HFFc6 (cell line): ENCODE measurements around the gene DPP4. TPM values are rescaled to one million over a fixed set of nuclear protein-coding genes. Genes with fewer than 3 reads are reported as not detected.

ENCODE experiments used
- DNase-seq: peaks from one replicate; pipeline ENCODE4 v3.0.0-alpha.2; 2018
- H3K27ac Mint-ChIP-seq: 2 replicates; pipeline ENCODE4 v1.8.0; 2020; ENCODE audit warnings: mild to moderate bottlenecking, mixed read lengths
- H3K27me3 Mint-ChIP-seq: 2 replicates; pipeline ENCODE4 v1.8.0; 2021; ENCODE audit warnings: mild to moderate bottlenecking, moderate library complexity, mixed read lengths; ENCODE audit not compliant: insufficient read depth
- H3K36me3 Mint-ChIP-seq: 2 replicates; pipeline ENCODE4 v1.8.0; 2021; ENCODE audit warnings: low read depth, mixed read lengths
- H3K4me1 Mint-ChIP-seq: 2 replicates; pipeline ENCODE4 v1.8.0; 2020; ENCODE audit warnings: low read depth, mixed read lengths
- H3K4me3 Mint-ChIP-seq: 2 replicates; pipeline ENCODE4 v1.8.0; 2020; ENCODE audit warnings: mild to moderate bottlenecking, moderate library complexity, mixed read lengths
- H3K9me3 Mint-ChIP-seq: 2 replicates; pipeline ENCODE4 v1.8.0; 2020; ENCODE audit warnings: mild to moderate bottlenecking, mixed read lengths
- CTCF ChIP-seq: fragments of 200-600 bp; sonication (generic); IDR thresholded peaks from 2 replicates; pipeline ENCODE4 v1.5.0; 2021; ENCODE audit warnings: antibody characterized with exemption, mild to moderate bottlenecking
- total RNA-seq, 6 experiments: library from RNA; stranded (reverse); fragmentation: NEBNext Ultra II Directional; extraction: Animal tissue kit (Norgen Biotek cat#: 25700); gene quantifications; 2 replicates in 1 of 6; 3 replicates in 5 of 6; pipeline ENCODE4 v1.2.3, GENCODE V29; 2021

Gene DPP4
- total RNA-seq, 6 experiments from 2014 or later = 30.7 to 44.1 (median 36.4) TPM

GRCh38 chr2:161947406-161947805, 126.6 kb downstream of the DPP4 start:
- H3K36me3 Mint-ChIP-seq = no peaks in the 10 kb centered on the region
- H3K27me3 Mint-ChIP-seq = peaks cover 5% of the 10 kb centered on the region; the same call in 1 of the 2 replicates
- no peaks in the 10 kb centered on the region for H3K4me1 Mint-ChIP-seq
- H3K9me3 Mint-ChIP-seq = no peaks in the 10 kb centered on the region
- no peak for TF ChIP-seq CTCF
- H3K27ac Mint-ChIP-seq = no peak overlapping the region
- DNase-seq = no peak
- no peak overlapping the region for H3K4me3 Mint-ChIP-seq

- H3K27me3 Mint-ChIP-seq = peaks cover 6% of the 10 kb centered on the region; the same call in 1 of the 2 replicates
- H3K27ac Mint-ChIP-seq = no peak overlapping the region
- DNase-seq = peak; percentile 9
- H3K4me1 Mint-ChIP-seq = no peaks in the 10 kb centered on the region
- H3K36me3 Mint-ChIP-seq = no peaks in the 10 kb centered on the region
- H3K4me3 Mint-ChIP-seq = no peak overlapping the region
- peak; percentile 80 for TF ChIP-seq CTCF
- H3K9me3 Mint-ChIP-seq = no peaks in the 10 kb centered on the region
Measured at GRCh38 chr2:161946489-161947107, 127.4 kb downstream of the DPP4 start.

GRCh38 chr2:161943011-161943410, 131.0 kb downstream of the DPP4 start:
- Mint-ChIP-seq H3K27me3 (peaks cover 16% of the 10 kb centered on the region; the same call in 1 of the 2 replicates), H3K4me3 (no peak overlapping the region)

More at GRCh38 chr2:161943011-161943410, 131.0 kb downstream of the DPP4 start:
- Mint-ChIP-seq H3K27ac (no peak overlapping the region), H3K4me1 (no peaks in the 10 kb centered on the region), H3K36me3 (no peaks in the 10 kb centered on the region), H3K9me3 (no peaks in the 10 kb centered on the region)
- no peak for TF ChIP-seq CTCF
- DNase-seq = no peak

Other genes with a start within 250 kb of the DPP4 start
- gene GCG, start 78.0 kb upstream of the DPP4 start, total RNA-seq = not detected
- gene FAP, start 169.2 kb upstream of the DPP4 start, total RNA-seq = 100 to 1,000 TPM in 1 of 6 experiments, 10 to 100 TPM in 5; 62.6 to 101 (median 67.0) TPM
- gene IFIH1, start 244.5 kb upstream of the DPP4 start, total RNA-seq = 1 to 10 TPM in 4 of 6 experiments, under 1 TPM in 2; 0.83 to 2.1 (median 1.7) TPM